Cardiac fibroblast (primary cell): ENCODE data around the gene DAD1.

Source experiments
- DNase-seq, 2 donors: peaks; one replicate each; pipeline versions ENCODE4 v3.0.0 to v3.0.0-alpha.2; 2010; ENCODE audit warnings: low read depth in 2 of 2
- H3K4me3 ChIP-seq, 2 donors: replicated peaks in 1 of 2; 1 replicate in 1 of 2; 2 replicates in 1 of 2; pipeline ENCODE4 v1.5.1; 2011; ENCODE audit warnings: low read depth in 2 of 2, low read length in 2 of 2, mild to moderate bottlenecking in 2 of 2, moderate library complexity in 1 of 2
- TF ChIP-seq, protein P1 (sequence below): IDR thresholded peaks from one replicate; pipeline ENCODE4 v1.5.1; 2011; ENCODE audit warnings: low read depth, mild to moderate bottlenecking, low read length, inconsistent platforms

Gene DAD1

DNA sequence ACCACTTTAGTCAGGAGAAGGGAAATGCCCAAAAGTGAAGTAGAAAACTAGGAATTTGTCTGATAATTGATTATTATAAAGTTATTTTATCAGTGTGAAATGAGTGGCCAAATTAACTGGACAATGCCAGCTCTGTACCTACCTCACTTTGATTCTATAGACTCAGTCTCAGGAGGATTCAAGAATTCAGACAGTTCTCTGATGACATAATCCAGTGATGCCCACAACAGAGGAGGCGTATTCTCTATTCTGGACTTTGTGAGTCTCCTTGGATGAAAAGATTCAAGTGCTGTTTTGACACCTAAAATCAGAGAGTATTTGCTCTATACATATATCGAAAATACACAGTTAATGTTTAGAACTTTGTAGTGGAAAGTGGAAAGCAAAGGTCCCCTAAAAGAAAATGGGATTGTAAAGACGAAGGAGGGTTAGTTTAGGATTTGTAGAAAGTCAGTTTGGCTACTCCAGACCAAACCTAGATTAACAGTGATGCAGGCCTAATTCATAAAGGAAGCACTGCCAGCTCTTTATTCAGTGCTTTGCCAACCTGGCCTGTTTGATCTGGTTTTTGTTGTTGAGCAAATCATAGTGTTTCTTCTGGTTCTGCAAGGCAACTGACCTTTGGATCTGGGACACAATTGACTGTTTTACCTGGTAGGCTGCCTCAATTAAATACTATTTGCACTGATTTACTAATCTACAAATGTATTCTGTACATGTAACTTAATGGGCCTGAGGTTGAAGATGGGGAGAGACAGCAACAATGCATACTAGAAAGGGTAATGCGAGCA, 67.4 kb downstream of the DAD1 start:
- DNase-seq, result no peak
- TF ChIP-seq, protein P1, sequence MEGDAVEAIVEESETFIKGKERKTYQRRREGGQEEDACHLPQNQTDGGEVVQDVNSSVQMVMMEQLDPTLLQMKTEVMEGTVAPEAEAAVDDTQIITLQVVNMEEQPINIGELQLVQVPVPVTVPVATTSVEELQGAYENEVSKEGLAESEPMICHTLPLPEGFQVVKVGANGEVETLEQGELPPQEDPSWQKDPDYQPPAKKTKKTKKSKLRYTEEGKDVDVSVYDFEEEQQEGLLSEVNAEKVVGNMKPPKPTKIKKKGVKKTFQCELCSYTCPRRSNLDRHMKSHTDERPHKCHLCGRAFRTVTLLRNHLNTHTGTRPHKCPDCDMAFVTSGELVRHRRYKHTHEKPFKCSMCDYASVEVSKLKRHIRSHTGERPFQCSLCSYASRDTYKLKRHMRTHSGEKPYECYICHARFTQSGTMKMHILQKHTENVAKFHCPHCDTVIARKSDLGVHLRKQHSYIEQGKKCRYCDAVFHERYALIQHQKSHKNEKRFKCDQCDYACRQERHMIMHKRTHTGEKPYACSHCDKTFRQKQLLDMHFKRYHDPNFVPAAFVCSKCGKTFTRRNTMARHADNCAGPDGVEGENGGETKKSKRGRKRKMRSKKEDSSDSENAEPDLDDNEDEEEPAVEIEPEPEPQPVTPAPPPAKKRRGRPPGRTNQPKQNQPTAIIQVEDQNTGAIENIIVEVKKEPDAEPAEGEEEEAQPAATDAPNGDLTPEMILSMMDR, result no peak
- H3K4me3 ChIP-seq, result no peak overlapping the region

GRCh38 chr14:22520796-22521195, 68.2 kb downstream of the DAD1 start:
- TF ChIP-seq, protein P1, result no peak
- peak in 1 of 2 donors; percentile 43 for DNase-seq
- H3K4me3 ChIP-seq, result no peak overlapping the region

- TF ChIP-seq, protein P1, result no peak
- peak overlapping the region in 1 of 2 donors; percentile 29 for H3K4me3 ChIP-seq
- peak; percentile 69 to 81 for DNase-seq
Observed at GRCh38 chr14:22519877-22520685, 68.9 kb downstream of the DAD1 start.

- DNase-seq, result no peak
- TF ChIP-seq, protein P1, result no peak
- no peak overlapping the region for H3K4me3 ChIP-seq
Observed at GRCh38 chr14:22518073-22518472, 71.0 kb downstream of the DAD1 start.

GRCh38 chr14:22517117-22517720, 71.8 kb downstream of the DAD1 start:
- H3K4me3 ChIP-seq, result no peak overlapping the region
- TF ChIP-seq, protein P1, result no peak
- no peak for DNase-seq

DNA sequence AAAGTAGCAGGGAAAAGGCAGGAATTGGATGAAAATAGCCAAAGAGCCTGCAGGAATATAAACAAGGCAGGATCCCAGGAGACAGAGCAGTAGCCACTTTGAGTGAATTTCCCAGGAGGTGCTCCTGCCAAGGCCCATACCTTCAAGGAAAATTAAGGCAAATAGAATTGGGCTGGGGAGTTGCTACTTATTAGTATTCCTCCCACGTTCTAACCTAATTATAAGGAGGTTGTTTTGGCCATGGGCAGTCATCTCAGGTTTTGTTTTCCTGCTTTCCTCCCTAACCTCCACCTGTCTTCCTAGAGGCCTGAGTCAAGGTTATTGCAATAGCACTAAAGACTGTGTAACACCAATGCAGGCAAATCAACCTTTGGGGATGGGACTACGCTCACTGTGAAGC, 73.1 kb downstream of the DAD1 start:
- H3K4me3 ChIP-seq, result no peak overlapping the region
- TF ChIP-seq, protein P1, result no peak
- DNase-seq, result no peak
